SHP77 treated with DMSO at 0.1 percent for 48 hours (cell line): ENCODE results near the gene CCDC85C.
A peak's percentile ranks its signal among the peaks of the same experiment; 100 is the strongest.

Experiments
- DNase-seq: peaks from one replicate; lab custom pipeline; 2025; lab: John Stamatoyannopoulos, UW

CCDC85C gene

DNA sequence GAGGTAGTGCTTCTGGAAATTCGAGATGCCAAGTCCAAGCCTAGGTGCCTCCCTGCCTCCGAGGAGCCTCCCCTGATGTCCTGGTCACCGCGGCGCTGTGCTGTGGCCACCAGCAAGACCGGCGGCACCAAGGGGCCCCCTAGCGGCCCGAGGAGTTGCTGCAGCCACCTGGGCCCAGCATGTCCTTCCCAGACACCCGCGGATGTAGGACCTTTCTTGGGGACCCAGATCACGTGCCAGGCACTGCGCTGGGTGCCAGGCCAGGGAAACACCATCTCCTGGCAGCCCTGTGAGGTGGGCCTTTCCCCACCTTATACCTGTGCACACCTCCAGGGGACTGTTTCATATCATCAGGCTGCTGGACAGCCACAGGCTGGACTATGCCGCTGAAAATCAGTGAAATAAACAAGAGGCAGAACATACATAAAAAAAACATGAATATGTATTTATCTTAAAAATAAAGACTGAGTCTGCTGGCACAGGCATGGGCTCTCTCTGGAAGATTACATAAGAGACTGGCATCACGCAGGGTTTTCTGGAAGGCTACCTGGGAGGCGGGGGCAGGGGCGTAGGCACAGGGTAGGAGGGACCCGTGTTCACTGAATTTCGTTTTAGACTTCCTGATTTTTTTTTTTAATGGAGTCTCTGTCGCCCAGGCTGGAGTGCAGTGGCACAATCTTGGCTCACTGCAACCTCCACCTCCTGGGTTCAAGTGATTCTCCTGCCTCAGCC lies 25.0 kb upstream of the CCDC85C start:
- peak; percentile 32 for DNase-seq

DNA sequence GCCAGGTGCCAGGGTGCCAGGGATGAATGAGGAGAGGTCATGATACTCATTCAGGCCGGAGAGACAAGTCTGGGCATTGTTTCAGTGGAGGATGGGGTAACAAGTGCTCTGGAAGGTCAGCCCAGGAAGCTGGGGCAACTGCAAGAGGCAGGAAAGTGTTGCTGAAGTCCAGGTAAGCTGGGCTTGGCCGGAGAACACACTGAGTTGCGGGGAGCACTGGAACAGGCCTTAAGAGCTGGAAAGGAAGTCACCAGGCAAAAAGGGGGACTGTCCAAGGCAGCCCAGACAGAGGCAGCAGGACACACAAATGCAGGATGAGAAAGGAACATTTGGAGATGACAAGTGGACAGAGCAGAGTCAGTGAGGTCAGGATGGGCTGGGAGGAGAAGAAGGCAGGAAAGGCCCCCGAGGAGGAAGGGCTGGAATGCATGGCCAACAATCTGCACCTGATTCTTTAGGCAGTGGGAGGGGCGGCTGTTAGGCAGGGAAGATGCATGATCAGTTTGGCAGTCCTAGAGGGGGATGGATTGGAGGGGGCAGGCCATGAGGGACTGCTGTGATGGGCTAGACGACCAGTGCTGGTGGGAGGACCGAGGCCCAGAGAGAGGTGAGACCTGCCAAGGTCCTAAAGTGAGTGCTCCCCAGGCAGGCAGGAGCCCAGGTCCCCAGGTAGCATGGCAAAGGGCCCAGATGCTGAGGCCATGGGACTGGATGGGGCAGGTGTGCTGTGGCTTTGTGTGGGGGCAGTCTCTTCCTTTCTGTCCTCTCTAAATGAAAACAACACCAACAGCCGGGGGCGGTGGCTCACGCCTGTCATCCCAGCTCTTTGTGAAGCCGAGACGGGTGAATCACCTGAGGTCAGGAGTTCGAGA lies 23.7 kb upstream of the CCDC85C start:
- DNase-seq, result no peak

DNA sequence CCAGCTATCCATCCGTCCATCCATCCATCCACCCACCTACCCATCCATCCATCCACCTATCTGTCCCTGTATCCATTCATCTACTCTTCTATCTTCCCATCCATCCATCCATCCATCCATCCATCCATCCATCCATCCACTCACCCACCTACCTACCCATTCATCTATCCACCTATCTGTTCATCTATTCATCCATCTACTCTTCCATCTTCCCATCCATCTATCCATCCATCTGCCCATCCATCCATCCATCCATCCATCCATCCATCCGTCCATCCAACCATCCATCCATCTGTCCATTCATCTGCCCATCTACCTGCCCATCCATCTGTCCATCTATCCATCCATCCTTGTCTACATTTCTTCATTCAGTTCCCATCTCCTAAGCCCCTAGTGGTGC lies 23.1 kb upstream of the CCDC85C start:
- DNase-seq, result no peak

DNA sequence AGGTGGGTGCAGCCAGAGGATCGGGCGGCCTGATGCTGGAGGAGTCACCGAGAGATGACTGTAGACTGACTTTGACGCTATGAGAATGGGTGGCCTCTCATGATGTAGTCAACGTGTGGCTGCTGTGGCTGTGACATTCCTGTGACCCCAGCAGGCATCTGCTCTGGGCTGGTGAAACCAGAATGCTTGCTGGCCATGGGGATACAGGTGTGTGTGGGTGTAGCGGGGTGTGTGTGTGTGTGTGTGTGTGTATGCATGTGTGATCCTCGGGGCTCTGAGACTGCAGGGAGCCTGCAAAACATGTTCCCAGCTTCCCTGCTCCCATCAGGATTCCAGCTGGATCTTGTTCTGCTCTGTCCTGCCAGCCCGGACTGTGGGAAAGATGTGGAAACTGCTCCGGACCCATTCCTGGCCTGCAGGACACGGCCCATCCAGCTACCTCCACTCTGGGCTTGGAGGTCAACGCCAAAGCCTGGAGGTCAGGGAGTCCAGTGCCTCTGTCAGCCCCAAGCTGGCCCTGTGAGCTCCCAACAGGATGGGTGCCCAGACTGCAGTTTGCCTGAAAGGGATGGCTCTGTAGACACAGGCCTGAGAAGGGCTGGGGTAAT lies 22.1 kb upstream of the CCDC85C start:
- no peak for DNase-seq

DNA sequence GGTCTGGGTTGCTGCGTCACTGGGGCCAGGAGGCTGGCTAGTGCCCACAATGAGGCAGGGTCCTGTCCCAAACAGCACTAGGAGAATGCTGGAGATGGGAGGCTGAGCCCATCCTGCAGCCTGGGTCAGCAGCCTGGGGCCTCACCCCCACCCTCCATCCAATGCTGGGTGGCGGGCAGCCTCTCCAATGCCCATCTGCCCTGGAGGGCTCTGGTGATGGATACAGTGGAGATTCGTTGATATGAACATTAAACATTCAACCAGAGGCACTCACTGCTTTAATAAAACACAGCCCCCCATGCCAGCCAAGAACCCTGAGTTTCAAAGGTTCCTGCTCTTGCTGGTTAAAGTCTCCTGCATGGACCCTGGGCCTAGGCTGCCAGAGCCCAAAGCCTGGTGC lies 21.5 kb upstream of the CCDC85C start:
- DNase-seq, result no peak

DNA sequence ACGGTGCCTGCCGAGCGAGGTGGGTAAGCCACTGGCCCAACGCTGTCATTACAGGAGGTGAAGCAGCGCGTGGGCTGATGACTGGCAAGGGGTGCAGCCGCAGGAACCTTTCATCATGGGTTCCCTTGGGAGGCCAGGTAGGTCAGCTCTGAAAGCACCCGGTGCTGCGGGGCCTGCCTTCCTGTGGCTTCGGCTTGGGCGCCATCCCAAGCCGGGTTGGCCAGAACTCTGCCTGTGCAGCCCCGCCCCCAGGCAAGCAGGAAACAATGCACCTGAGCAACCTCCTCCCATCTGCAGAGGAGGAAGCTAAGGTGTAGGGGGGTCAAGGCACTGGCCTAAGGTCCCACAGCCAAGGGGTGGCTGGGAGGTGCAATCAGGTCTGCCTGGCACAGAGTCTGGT lies 21.0 kb upstream of the CCDC85C start:
- DNase-seq, result no peak

DNA sequence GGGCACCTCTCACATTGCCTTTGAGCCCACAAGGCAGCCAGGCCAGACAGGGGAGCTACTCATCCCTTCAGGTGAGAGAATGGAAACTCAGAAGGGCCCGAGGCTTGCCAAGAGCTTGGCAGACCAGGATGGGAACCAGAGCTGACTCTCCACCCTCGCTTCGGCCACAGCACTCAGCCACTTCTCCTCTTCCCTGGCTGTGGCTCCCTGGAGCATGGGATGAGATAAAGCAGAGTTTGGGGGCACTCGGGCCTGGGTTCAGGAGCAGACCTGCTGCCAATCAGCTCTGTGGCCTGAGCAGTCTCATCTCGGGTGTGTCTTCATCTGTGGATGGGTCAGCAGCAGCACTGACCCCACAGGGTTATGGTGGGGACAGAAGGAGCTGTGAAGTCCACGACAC lies 20.0 kb upstream of the CCDC85C start:
- no peak for DNase-seq

DNA sequence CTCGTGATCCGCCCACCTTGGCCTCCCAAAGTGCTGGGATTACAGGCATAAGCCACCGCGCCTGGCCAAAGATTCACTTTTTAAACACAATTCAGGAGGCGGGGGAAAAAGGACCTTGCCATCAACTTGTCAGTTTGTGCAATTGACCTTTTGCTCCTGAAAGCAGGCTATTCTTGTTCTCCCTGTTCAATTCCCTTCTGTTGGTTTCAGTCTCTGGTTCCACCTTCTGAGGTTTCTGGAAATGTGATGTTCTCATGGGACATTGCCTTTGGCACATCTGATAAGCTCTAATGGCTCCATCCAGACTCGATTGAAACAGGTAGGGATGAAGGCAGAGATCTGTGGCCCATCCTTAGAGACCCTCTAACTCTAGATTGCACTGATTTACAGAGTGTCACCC lies 17.9 kb upstream of the CCDC85C start:
- no peak for DNase-seq

DNA sequence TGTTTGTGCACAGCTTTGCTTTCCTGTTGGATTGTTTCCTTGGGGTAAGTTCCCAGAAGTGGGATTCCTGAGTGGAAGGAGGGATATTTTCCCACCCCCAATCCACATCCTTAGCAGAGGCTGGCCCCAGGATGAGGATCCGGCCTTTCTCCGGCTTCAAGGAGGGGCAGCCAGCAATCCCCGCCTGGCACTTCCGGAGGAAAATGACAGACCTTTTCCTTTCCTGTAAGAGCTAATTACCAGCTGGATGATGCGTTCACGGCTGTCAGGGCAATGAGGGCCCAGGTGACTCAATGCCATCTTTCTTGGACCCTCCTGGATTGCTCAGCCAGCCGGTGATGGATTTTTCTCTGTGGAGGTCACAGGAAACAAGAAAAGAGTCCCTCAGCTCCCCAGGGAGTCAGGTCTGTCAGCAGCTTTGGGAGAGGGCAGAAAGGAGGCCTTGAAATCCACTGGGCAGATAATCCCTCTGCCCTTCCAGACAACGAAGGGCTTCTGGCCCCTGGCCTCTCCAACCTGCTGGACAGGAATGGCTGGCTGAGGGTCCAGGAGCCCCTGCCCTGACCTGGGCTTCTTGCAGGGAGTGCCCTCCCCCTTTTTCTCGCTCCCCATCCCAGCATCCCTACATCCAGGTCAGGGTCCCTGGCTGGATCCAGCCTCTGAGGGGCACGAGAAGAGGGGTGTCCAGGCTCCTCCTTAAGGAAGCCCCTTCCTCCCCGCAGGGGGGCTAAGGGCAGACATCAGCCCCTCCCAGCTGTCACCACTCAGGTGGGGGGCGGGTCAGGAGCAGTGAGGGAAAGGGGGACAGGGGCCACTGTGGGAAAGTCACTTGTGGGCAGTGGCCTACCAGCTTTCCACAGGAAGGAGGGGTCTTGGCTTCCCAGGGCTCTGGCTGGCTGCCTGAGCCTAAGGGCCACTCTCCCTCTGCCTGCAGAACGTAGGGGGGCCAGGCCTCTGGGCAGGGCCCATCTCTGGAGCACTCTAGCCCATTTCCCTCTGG lies 16.1 kb upstream of the CCDC85C start:
- no peak for DNase-seq

DNA sequence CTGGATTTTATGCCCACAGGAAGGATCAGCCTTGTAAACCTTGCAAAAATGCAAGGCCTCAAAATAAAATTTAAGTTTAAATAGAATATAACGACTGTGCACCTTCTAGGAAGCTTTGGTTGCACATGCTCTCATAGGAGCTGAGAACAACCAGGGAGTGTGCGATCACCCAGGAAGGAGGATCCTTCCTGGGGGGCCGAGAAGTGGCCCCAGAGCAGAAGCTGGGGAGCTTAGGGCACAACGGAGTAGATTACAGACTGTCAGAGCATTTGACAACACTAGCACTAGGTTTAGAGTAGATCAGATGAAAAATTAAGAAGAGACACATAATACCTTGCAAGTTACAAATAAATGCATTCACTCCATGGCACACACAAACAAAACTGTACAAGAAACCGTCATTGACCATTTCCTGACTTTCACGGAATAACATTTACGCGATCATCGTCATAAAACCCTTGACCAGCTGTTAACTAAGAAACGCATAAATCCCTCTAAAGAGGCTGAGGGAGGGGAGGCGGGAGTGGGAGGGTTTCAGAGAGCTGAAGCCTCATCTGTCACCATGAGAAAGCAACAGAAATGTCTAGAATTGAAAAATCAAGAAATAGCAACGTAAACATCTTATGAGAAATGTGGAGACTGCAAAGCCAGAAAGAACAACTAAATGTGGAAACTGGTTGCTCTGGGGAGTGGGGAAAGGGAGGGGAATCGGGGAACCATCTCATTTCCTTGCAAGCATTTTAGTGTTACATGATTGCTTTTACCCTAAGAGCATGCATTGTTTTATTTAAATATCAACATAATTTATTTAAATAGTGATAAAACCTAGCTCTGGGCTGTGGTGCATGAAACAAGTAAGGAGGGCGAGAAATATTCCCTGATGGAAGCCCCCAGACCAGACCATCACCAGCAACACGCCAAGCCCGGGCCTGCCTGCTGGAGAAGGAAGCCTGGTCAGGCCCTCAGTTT lies 13.1 kb upstream of the CCDC85C start:
- DNase-seq, result no peak

DNA sequence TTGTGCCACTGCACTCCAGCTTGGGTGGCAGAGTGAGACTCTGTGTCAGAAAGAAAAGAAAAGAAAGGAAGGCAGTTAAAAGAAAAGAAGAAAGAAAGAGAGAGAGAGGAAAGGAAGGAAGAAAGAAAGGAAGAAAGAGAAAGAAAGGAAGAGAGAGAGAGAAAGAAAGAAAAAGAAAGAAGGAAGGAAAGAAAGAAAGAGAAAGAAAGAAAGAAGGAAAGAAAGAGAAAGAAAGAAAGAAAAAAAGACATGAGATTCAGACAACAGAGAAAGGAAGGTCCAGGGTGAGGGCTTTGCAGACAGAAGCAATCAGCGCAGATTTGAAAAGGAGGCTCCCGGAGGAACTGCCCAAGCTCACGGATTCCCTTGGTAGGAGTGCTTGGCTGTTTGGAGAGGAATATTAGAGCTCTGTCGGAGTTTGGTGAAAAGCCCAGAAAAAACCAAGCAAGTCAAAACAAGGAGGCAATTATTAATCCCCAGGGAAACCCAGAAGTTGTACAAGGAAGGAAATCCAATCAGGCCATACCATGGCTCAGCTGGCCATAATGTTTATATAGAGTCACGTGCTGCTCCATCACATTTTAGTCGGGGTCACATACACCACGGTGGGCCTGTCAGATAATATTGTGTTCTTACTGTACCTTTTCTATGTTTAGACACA lies 11.6 kb upstream of the CCDC85C start:
- no peak for DNase-seq

DNA sequence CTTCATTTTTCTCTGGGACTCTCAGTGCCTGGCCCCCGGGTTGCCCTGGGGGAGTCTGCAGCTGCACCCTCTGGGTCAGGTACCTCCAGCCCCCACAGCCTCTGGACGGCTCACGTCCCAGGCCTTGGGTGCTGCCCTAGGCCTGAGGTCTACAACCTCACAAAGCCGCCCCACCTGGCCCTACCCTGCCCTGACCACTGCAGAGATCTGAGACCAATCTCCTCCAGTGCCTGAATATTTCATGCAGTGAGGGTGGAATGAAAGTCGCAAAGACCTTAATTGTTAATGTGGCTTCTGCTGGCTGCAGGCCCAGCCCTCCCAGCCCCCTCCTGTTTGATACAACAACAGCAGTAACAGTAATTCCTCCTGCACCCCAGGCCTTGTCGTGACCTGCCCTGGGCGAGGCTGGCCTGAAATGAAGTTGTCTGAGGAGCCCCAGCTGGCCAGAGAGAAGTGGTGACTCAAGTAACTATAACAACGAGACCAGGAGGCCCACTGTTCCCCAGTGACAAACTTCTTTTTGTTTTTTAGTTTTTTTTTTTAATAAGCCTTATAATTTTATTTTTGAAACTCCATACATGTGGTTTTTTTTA lies 8.8 kb upstream of the CCDC85C start:
- DNase-seq, result no peak

DNA sequence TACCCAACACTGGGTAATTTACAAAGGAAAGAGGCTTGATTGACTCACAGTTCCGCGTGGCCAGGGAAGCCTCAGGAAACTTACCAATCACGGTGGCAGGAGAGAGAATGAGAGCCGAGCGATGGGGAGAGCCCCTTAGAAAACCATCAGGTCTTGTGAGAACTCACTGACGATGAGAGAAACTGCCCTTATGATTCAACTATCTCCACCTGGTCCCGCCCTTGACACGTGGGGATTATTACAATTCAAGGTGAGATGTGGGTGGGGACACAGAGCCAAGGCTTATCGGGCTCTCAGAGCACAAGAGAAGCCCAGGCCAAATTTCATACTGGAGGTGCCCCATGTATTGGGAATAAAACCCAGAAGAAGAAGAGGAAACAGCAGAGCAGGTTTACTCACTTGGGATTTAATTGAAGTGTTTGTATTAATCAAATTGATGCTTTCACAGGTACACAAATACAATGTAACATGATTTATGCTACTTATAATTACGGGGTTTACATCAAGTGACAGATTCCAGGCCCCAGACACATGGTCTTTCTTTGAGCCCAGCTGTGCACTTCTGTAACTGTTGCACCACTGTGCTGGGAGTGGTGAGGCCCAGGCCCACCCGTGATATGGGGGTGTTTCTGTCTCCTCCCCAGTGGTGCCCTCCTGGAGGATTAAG lies 8.2 kb upstream of the CCDC85C start:
- no peak for DNase-seq

DNA sequence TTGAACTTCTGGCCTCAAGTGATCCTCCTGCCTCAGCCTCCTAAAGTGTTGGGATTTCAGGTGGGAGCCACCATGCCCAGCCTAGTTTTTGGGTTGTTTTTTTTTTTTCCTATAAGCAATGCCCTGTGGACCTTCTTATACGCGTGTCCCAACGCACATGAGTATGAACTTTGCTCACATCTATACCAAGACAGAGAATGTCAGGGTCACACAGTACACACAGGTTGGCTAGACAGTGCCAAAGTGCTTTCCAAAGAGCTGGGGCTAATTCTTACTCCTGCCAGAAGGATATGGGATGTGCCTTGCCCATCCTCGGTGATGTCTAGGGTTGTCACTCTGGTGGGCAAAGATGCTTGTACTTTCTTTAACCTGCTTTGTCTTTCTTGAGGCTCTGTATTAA lies 7.6 kb upstream of the CCDC85C start:
- no peak for DNase-seq

DNA sequence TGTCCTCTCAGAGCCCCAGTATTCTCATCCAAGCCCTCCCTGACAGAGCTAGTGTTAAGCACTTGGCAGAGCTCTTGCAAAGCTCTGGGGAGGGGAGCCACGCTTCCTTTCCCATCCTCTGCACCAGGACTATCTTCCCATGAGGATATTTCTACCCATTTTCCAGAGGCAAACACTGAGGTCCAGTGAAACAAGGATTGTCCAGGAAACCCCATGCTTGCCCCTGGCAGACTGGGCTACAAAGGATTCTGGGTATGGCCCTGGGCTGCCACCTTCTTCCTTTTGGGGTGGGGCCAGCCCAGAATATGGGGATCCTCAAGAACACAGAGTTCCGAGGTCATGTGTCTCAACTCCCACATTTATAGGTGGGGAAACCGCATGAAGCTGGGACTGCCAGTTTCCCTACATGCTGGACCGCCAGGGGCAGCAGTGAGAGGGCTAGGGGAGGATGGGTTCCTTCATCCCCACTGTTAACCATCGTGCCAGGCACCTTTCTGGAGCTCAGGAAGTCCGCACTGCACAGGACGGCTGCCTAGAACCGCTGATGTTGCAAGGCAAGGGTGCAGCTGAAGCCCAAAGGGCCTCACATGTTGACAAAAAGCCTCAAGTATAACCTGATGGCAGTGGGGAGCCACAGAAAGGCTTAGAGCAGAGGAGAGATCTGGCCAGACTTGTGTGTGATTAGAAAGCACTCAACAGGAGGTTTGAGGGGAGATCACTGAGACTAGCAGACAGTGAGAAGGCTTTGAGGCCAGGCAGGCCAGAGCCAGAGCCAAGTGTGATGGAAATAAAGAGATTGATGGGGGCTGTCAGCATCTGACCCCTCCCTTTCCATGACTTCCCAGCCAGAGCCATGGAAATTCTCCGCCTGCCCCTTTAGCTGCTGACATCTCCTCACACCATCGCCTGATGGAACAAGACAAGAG lies 5.5 kb upstream of the CCDC85C start:
- DNase-seq, result no peak

DNA sequence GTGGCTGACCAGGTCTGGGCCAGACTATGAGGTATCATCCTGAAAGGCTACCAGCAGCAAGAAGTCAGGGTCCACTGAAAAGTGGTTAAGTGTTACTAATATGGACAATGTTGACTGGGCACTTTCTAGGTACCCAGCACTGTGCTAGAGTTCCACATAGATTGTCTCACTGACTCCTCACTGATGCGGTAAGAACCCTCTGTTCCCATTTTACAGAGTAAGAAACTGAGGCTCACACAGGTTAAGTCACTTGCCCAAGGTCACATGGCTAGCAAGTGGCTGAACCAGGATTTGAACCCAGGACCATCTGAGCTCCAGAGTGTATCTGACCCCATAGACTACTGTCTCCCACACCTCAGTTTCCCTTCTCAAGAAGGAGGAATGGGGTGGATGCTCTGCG lies 4.6 kb upstream of the CCDC85C start:
- no peak for DNase-seq

DNA sequence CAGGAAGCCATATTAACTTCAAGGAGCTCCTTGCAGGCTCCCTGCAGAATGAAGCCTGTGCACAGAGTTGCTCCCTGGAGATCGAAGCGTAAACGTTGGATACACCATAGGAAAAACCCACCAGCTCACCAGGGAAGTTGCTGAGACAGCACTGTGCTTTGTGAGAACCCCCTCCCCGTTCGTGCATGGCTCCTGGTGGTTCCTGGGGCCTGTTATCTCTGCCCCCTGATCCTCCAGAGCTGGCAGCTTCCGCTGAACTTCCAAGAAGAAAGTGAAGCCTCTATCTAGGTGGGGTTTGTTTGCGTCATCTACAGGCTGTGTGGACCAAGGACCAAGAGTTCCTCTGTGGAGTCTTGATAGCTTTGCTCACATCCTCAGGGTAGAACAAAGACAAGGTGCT lies 2.4 kb upstream of the CCDC85C start:
- no peak for DNase-seq
